HG03469 (cell line): ENCODE measurements around the gene MLH3.
A peak's percentile ranks its signal among the peaks of the same experiment; 100 is the strongest.

Experiments
- ATAC-seq: cut with Tn5 transposase; IDR thresholded peaks from one replicate; pipeline ENCODE4 v1.9.1; 2021; ENCODE audit warnings: mild to moderate bottlenecking, moderate library complexity, moderate number of reproducible peaks; ENCODE audit not compliant: unreplicated experiment

Gene MLH3

GRCh38 chr14:75050852-75051555 is at the start of gene MLH3:
Gene MLH3, minus strand, starts transcription at chr14:75051467. Its CDS starts 1,812 bp downstream, at chr14:75049655.
- peak; percentile 49 for ATAC-seq

GRCh38 chr14:75098682-75099081 is 47.4 kb upstream of the MLH3 start:
- ATAC-seq: no peak

- no peak for ATAC-seq
Observed at GRCh38 chr14:75098212-75098611, 46.9 kb upstream of the MLH3 start.

GRCh38 chr14:75096959-75097358 is 45.7 kb upstream of the MLH3 start:
- ATAC-seq: no peak

- ATAC-seq: no peak
Observed at GRCh38 chr14:75095690-75096089, 44.4 kb upstream of the MLH3 start.

GRCh38 chr14:75094896-75095295 is 43.6 kb upstream of the MLH3 start:
- ATAC-seq: no peak

- ATAC-seq: no peak
Observed at GRCh38 chr14:75092698-75093097, 41.4 kb upstream of the MLH3 start.

GRCh38 chr14:75091251-75091650 is 40.0 kb upstream of the MLH3 start:
- no peak for ATAC-seq

- ATAC-seq: no peak
Observed at GRCh38 chr14:75090353-75090752, 39.1 kb upstream of the MLH3 start.

- ATAC-seq: no peak
Observed at GRCh38 chr14:75088566-75089373, 37.5 kb upstream of the MLH3 start.

GRCh38 chr14:75088153-75088552 is 36.9 kb upstream of the MLH3 start:
- no peak for ATAC-seq

- no peak for ATAC-seq
Observed at GRCh38 chr14:75084513-75084912, 33.2 kb upstream of the MLH3 start.

- no peak for ATAC-seq
Observed at GRCh38 chr14:75083271-75083670, 32.0 kb upstream of the MLH3 start.

GRCh38 chr14:75081660-75082229 is 30.5 kb upstream of the MLH3 start:
- ATAC-seq: no peak

- no peak for ATAC-seq
Observed at GRCh38 chr14:75079521-75079920, 28.3 kb upstream of the MLH3 start.

- ATAC-seq: no peak
Observed at GRCh38 chr14:75077794-75078193, 26.5 kb upstream of the MLH3 start.

- no peak for ATAC-seq
Observed at GRCh38 chr14:75070383-75070782, 19.1 kb upstream of the MLH3 start.

- no peak for ATAC-seq
Observed at GRCh38 chr14:75069811-75070145, 18.5 kb upstream of the MLH3 start.

- peak; percentile 48 for ATAC-seq
Observed at GRCh38 chr14:75069121-75069810, 18.0 kb upstream of the MLH3 start, which contains the start of gene ZC2HC1C. Gene ZC2HC1C, plus strand, starts transcription at chr14:75069641. Its CDS starts 933 bp downstream, at chr14:75070574.

GRCh38 chr14:75068294-75069120 is 17.2 kb upstream of the MLH3 start:
- no peak for ATAC-seq
